Erythroblast (primary cell): Measurements from ENCODE around the gene GLRX5.

Source experiments
- GATA1 ChIP-seq: IDR thresholded peaks from 2 replicates; pipeline ENCODE4 v1.6.1; 2011; ENCODE audit warnings: low read depth, mild to moderate bottlenecking, control low read depth, low read length, moderate library complexity
- POLR2A ChIP-seq: IDR thresholded peaks from 2 replicates; pipeline ENCODE4 v1.6.1; 2011; ENCODE audit warnings: mild to moderate bottlenecking, low read length

DNA sequence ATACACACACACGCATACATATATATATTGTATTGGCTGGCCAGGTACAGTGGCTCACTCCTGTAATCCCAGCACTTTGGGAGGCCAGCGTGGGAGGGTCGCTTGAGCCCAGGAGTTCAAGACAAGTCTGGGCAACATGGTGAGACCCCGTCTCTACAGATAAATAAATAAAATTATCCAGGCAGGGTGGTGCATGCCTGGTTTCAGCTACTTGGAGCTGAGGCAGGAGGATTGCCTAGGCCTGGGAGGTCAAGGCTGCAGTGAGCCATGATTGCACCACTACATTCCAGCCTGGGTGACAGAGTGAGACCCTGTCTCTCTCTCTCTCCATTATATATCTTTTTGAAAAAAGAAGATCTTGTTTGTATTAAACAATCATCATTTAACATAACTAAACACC is 13.8 kb upstream of the GLRX5 start:
- no peak for TF ChIP-seq POLR2A
- no peak for TF ChIP-seq GATA1
